ENCODE data around the gene MPZL1. TPM values are rescaled to one million over a fixed set of nuclear protein-coding genes. Genes with fewer than 3 reads are reported as not detected.

Gene MPZL1
- total RNA-seq, 1 experiment from 2014 or later, result 273 TPM

GRCh38 chr1:167701510-167701909 lies 20.3 kb upstream of the MPZL1 start:
- intact Hi-C loops (cut with micrococcal nuclease; ENCODE audit: unreplicated experiment), result no loop called here
- Mint-ChIP-seq H3K36me3 (ENCODE audit: insufficient read depth, unreplicated experiment) (peaks cover 7% of the 10 kb centered on the region), H3K9me3 (ENCODE audit: unreplicated experiment) (no peaks in the 10 kb centered on the region), H3K4me3 (ENCODE audit: unreplicated experiment) (no peak overlapping the region), H3K27me3 (ENCODE audit: insufficient read depth, unreplicated experiment) (peaks cover 10% of the 10 kb centered on the region), H3K4me1 (ENCODE audit: low read depth, unreplicated experiment) (no peaks in the 10 kb centered on the region), H3K27ac (ENCODE audit: unreplicated experiment) (no peak overlapping the region)
- Histone ChIP-seq H3K4me1 (no peaks in the 10 kb centered on the region), H3K27me3 (replicated peaks; ENCODE audit: control insufficient read depth, insufficient read depth, low read length) (no peaks in the 10 kb centered on the region), H3K4me3 (ENCODE audit: low read depth, low read length) (no peak overlapping the region), H3K9me3 (no peaks in the 10 kb centered on the region), H3K36me3 (ENCODE audit: control insufficient read depth, insufficient read depth, low read length) (no peaks in the 10 kb centered on the region)
- no TSS peak for BruUV-seq (replicated peaks)
- ChIA-PET POLR2A (no interaction called here), CTCF (no interaction called here)
- no peak for TF ChIP-seq CTCF (IDR thresholded peaks at IDR 0.05; ENCODE audit: insufficient read depth in 1 of 2, low read depth in 1 of 2, low read length in 1 of 2, severe bottlenecking in 1 of 2, unreplicated experiment in 1 of 2)
- no peak for DNase-seq

GRCh38 chr1:167703557-167703956 lies 18.2 kb upstream of the MPZL1 start:
- ChIA-PET CTCF (no interaction called here), POLR2A (no interaction called here)
- no TSS peak for BruUV-seq (replicated peaks)
- Histone ChIP-seq H3K9me3 (no peaks in the 10 kb centered on the region), H3K27me3 (replicated peaks; ENCODE audit: control insufficient read depth, insufficient read depth, low read length) (no peaks in the 10 kb centered on the region), H3K4me1 (no peaks in the 10 kb centered on the region), H3K36me3 (ENCODE audit: control insufficient read depth, insufficient read depth, low read length) (no peaks in the 10 kb centered on the region), H3K4me3 (ENCODE audit: low read depth, low read length) (no peak overlapping the region)
- Mint-ChIP-seq H3K27ac (ENCODE audit: unreplicated experiment) (no peak overlapping the region), H3K4me3 (ENCODE audit: unreplicated experiment) (no peak overlapping the region), H3K36me3 (ENCODE audit: insufficient read depth, unreplicated experiment) (no peaks in the 10 kb centered on the region), H3K27me3 (ENCODE audit: insufficient read depth, unreplicated experiment) (peaks cover 10% of the 10 kb centered on the region), H3K4me1 (ENCODE audit: low read depth, unreplicated experiment) (no peaks in the 10 kb centered on the region), H3K9me3 (ENCODE audit: unreplicated experiment) (no peaks in the 10 kb centered on the region)
- no peak for DNase-seq
- no peak for TF ChIP-seq CTCF (IDR thresholded peaks at IDR 0.05; ENCODE audit: insufficient read depth in 1 of 2, low read depth in 1 of 2, low read length in 1 of 2, severe bottlenecking in 1 of 2, unreplicated experiment in 1 of 2)
- intact Hi-C loops (cut with micrococcal nuclease; ENCODE audit: unreplicated experiment), result no loop called here

- ChIA-PET POLR2A (no interaction called here), CTCF (no interaction called here)
Observed at GRCh38 chr1:167704715-167705114, 17.1 kb upstream of the MPZL1 start.

More at GRCh38 chr1:167704715-167705114, 17.1 kb upstream of the MPZL1 start:
- Mint-ChIP-seq H3K36me3 (ENCODE audit: insufficient read depth, unreplicated experiment) (no peaks in the 10 kb centered on the region), H3K27me3 (ENCODE audit: insufficient read depth, unreplicated experiment) (peaks cover 10% of the 10 kb centered on the region), H3K27ac (ENCODE audit: unreplicated experiment) (no peak overlapping the region), H3K4me1 (ENCODE audit: low read depth, unreplicated experiment) (no peaks in the 10 kb centered on the region), H3K9me3 (ENCODE audit: unreplicated experiment) (no peaks in the 10 kb centered on the region), H3K4me3 (ENCODE audit: unreplicated experiment) (no peak overlapping the region)
- no peaks in the 10 kb centered on the region for H3K36me3 ChIP-seq (ENCODE audit: control insufficient read depth, insufficient read depth, low read length)
- intact Hi-C loops (cut with micrococcal nuclease; ENCODE audit: unreplicated experiment), result no loop called here
- BruUV-seq (replicated peaks), result no TSS peak
- H3K4me1 ChIP-seq, result no peaks in the 10 kb centered on the region
- H3K4me3 ChIP-seq (ENCODE audit: low read depth, low read length), result no peak overlapping the region
- TF ChIP-seq CTCF (IDR thresholded peaks at IDR 0.05; ENCODE audit: insufficient read depth in 1 of 2, low read depth in 1 of 2, low read length in 1 of 2, severe bottlenecking in 1 of 2, unreplicated experiment in 1 of 2), result no peak
- H3K9me3 ChIP-seq, result no peaks in the 10 kb centered on the region
- H3K27me3 ChIP-seq (replicated peaks; ENCODE audit: control insufficient read depth, insufficient read depth, low read length), result no peaks in the 10 kb centered on the region
- DNase-seq, result no peak
